Measurements from ENCODE around the gene ARHGAP22. TPM values are rescaled to one million over a fixed set of nuclear protein-coding genes. Genes with fewer than 3 reads are reported as not detected.

Gene ARHGAP22
- total RNA-seq, 3 donors from 2014 or later (not counting 1 experiment from before 2014, with no cell fraction given): 0.21 to 0.40 TPM; not detected in 1

- intact Hi-C loops (cut with micrococcal nuclease): no loop called here
- DNase-seq (no peak), ATAC-seq (no peak)
- WGBS (ENCODE audit: insufficient coverage): 83% methylated on average over 4 of the region's 5 CpGs
- H3K9me3 Mint-ChIP-seq: no peaks in the 10 kb centered on the region
- TF ChIP-seq CTCF (IDR thresholded peaks at IDR 0.05): no peak
- Histone ChIP-seq H3K4me3 (ENCODE audit: low read length) (no peak overlapping the region), H3K4me1 (ENCODE audit: control insufficient read depth, insufficient read depth, low read length) (peaks cover 12% of the 10 kb centered on the region), H3K27me3 (ENCODE audit: control insufficient read depth, insufficient read depth, low read length) (no peaks in the 10 kb centered on the region), H3K9me3 (ENCODE audit: control insufficient read depth, insufficient read depth, low read length) (no peaks in the 10 kb centered on the region), H3K27ac (ENCODE audit: low read length) (no peak overlapping the region), H3K36me3 (ENCODE audit: control insufficient read depth, insufficient read depth, low read length) (no peaks in the 10 kb centered on the region)
- no peak overlapping the region for H3K4me3 Mint-ChIP-seq
- H3K4me1 Mint-ChIP-seq: no peaks in the 10 kb centered on the region
- H3K27me3 Mint-ChIP-seq (ENCODE audit: low read depth in 2 of 2): peaks cover 6 to 24% of the 10 kb centered on the region in 2 donors
- H3K36me3 Mint-ChIP-seq: no peaks in the 10 kb centered on the region
- no peak overlapping the region for H3K27ac Mint-ChIP-seq
These were observed 31.8 kb downstream of the ARHGAP22 start for GRCh38 chr10:48573045-48573444.

- H3K36me3 ChIP-seq (ENCODE audit: control insufficient read depth, insufficient read depth, low read length): no peaks in the 10 kb centered on the region
- H3K9me3 Mint-ChIP-seq: no peaks in the 10 kb centered on the region
These were observed 32.5 kb downstream of the ARHGAP22 start for GRCh38 chr10:48572414-48572813.

GRCh38 chr10:48568546-48568945 lies 36.3 kb downstream of the ARHGAP22 start:
- no peak for TF ChIP-seq CTCF (IDR thresholded peaks at IDR 0.05)
- Mint-ChIP-seq H3K36me3 (no peaks in the 10 kb centered on the region), H3K27me3 (ENCODE audit: low read depth in 2 of 2) (peaks cover 0 to 4% of the 10 kb centered on the region in 2 donors), H3K9me3 (no peaks in the 10 kb centered on the region), H3K4me3 (no peak overlapping the region), H3K27ac (no peak overlapping the region), H3K4me1 (no peaks in the 10 kb centered on the region)
- H3K27ac ChIP-seq (ENCODE audit: low read length): no peak overlapping the region
- ATAC-seq: no peak
- H3K4me3 ChIP-seq (ENCODE audit: low read length): no peak overlapping the region
- no peaks in the 10 kb centered on the region for H3K4me1 ChIP-seq (ENCODE audit: control insufficient read depth, insufficient read depth, low read length)
- intact Hi-C loops (cut with micrococcal nuclease): no loop called here
- 89% methylated on average over 8 of the region's 8 CpGs for WGBS (ENCODE audit: insufficient coverage)
- H3K36me3 ChIP-seq (ENCODE audit: control insufficient read depth, insufficient read depth, low read length): no peaks in the 10 kb centered on the region
- H3K9me3 ChIP-seq (ENCODE audit: control insufficient read depth, insufficient read depth, low read length): no peaks in the 10 kb centered on the region
- H3K27me3 ChIP-seq (ENCODE audit: control insufficient read depth, insufficient read depth, low read length): no peaks in the 10 kb centered on the region
- DNase-seq: no peak

More at GRCh38 chr10:48572414-48572813, 32.5 kb downstream of the ARHGAP22 start:
- Mint-ChIP-seq H3K4me1 (no peaks in the 10 kb centered on the region), H3K27ac (no peak overlapping the region), H3K27me3 (ENCODE audit: low read depth in 2 of 2) (peaks cover 6 to 22% of the 10 kb centered on the region in 2 donors), H3K36me3 (no peaks in the 10 kb centered on the region), H3K4me3 (no peak overlapping the region)
- no peak overlapping the region for H3K27ac ChIP-seq (ENCODE audit: low read length)
- H3K4me3 ChIP-seq (ENCODE audit: low read length): no peak overlapping the region
- 80% methylated on average over 2 of the region's 2 CpGs for WGBS (ENCODE audit: insufficient coverage)
- intact Hi-C loops (cut with micrococcal nuclease): no loop called here
- TF ChIP-seq CTCF (IDR thresholded peaks at IDR 0.05): no peak
- no peak for ATAC-seq
- no peaks in the 10 kb centered on the region for H3K27me3 ChIP-seq (ENCODE audit: control insufficient read depth, insufficient read depth, low read length)
- H3K4me1 ChIP-seq (ENCODE audit: control insufficient read depth, insufficient read depth, low read length): peaks cover 12% of the 10 kb centered on the region
- DNase-seq: no peak
- H3K9me3 ChIP-seq (ENCODE audit: control insufficient read depth, insufficient read depth, low read length): no peaks in the 10 kb centered on the region

- ATAC-seq: no peak
- no peak for TF ChIP-seq CTCF (IDR thresholded peaks at IDR 0.05)
- Histone ChIP-seq H3K9me3 (ENCODE audit: control insufficient read depth, insufficient read depth, low read length) (no peaks in the 10 kb centered on the region), H3K27me3 (ENCODE audit: control insufficient read depth, insufficient read depth, low read length) (no peaks in the 10 kb centered on the region), H3K4me3 (ENCODE audit: low read length) (no peak overlapping the region), H3K4me1 (ENCODE audit: control insufficient read depth, insufficient read depth, low read length) (no peaks in the 10 kb centered on the region), H3K36me3 (ENCODE audit: control insufficient read depth, insufficient read depth, low read length) (no peaks in the 10 kb centered on the region), H3K27ac (ENCODE audit: low read length) (no peak overlapping the region)
- H3K4me1 Mint-ChIP-seq: no peaks in the 10 kb centered on the region
- H3K9me3 Mint-ChIP-seq: no peaks in the 10 kb centered on the region
- 87% methylated on average over 4 of the region's 4 CpGs for WGBS (ENCODE audit: insufficient coverage)
- intact Hi-C loops (cut with micrococcal nuclease): no loop called here
- no peak overlapping the region for H3K4me3 Mint-ChIP-seq
- no peak overlapping the region for H3K27ac Mint-ChIP-seq
- no peaks in the 10 kb centered on the region for H3K36me3 Mint-ChIP-seq
- no peak for DNase-seq
- H3K27me3 Mint-ChIP-seq (ENCODE audit: low read depth in 2 of 2): no peaks in the 10 kb centered on the region
These were observed 36.7 kb downstream of the ARHGAP22 start for GRCh38 chr10:48568131-48568530.
